ENCODE data around the gene TMEM243. TPM values are rescaled to one million over a fixed set of nuclear protein-coding genes. Genes with fewer than 3 reads are reported as not detected.
A peak's percentile ranks its signal among the peaks of the same experiment; 100 is the strongest.

TMEM243 gene
- total and polyA plus RNA-seq, 10 of the 15 experiments (the other 5 are each of a cell fraction or from before 2014, with no cell fraction given) = 47.8 to 170 (median 77.9) TPM

- TF ChIP-seq BCLAF1 (IDR thresholded peaks at IDR 0.05) (no peak), ZZZ3 (IDR thresholded peaks at IDR 0.05; ENCODE audit: control insufficient read depth, insufficient read length, low read depth) (no peak), YY1 (IDR thresholded peaks at IDR 0.05; ENCODE audit: low read depth, low read length) (peak; percentile 66; the same call in 1 of the 2 replicates), NFXL1 (IDR thresholded peaks at IDR 0.05; ENCODE audit: borderline replicate concordance) (no peak), CHD2 (IDR thresholded peaks at IDR 0.05; ENCODE audit: borderline replicate concordance, low read depth, low read length) (0 out of 2 replicates have a peak, but pooled peaks have one; percentile 46), NR2F1 (conservative IDR thresholded peaks at IDR 0.05) (no peak; the same call in none of the 2 replicates), SKIL (IDR thresholded peaks at IDR 0.05; ENCODE audit: low read depth, poor library complexity, severe bottlenecking) (peak; percentile 54), EED (IDR thresholded peaks at IDR 0.05; ENCODE audit: low read depth) (peak; percentile 72), CHD1 (IDR thresholded peaks at IDR 0.05; ENCODE audit: low read depth, low read length) (no peak), CEBPZ (IDR thresholded peaks at IDR 0.05; ENCODE audit: low read depth, low read length) (no peak), DPF2 (IDR thresholded peaks at IDR 0.05) (peak; percentile 91), TBL1XR1 (IDR thresholded peaks at IDR 0.05; ENCODE audit: low read depth, low read length) (peak; percentile 58; the same call in 1 of the 2 replicates), E2F4 (IDR thresholded peaks at IDR 0.05; ENCODE audit: low read depth, low read length) (no peak), CREB1 (IDR thresholded peaks at IDR 0.05; ENCODE audit: low read depth) (no peak), BHLHE40 (IDR thresholded peaks at IDR 0.05; ENCODE audit: borderline replicate concordance in 1 of 2, low read depth in 2 of 2, low read length in 1 of 2) (peak; percentile 68 to 81; a peak in 3 of 4 replicates), PML (IDR thresholded peaks at IDR 0.05; ENCODE audit: low read length) (no peak), MYB (IDR thresholded peaks at IDR 0.05; ENCODE audit: borderline replicate concordance, low read depth, low read length) (no peak), ZNF207 (IDR thresholded peaks at IDR 0.05; ENCODE audit: borderline replicate concordance) (no peak), MYC (IDR thresholded peaks at IDR 0.05; ENCODE audit: insufficient read depth, insufficient read length, insufficient replicate concordance, low read length, severe bottlenecking) (peak; percentile 79)
Measured at GRCh38 chr7:87219545-87220025, at the start of gene TMEM243 (continued).

Measured in GM12878 (cell line).